GM18868 (cell line): Measurements from ENCODE around the gene KCNK10.

Experiments used
- ATAC-seq: cut with Tn5 transposase; IDR thresholded peaks from one replicate; pipeline ENCODE4 v1.9.1; 2021; ENCODE audit warnings: mild to moderate bottlenecking, moderate library complexity; ENCODE audit not compliant: unreplicated experiment

KCNK10 gene

DNA sequence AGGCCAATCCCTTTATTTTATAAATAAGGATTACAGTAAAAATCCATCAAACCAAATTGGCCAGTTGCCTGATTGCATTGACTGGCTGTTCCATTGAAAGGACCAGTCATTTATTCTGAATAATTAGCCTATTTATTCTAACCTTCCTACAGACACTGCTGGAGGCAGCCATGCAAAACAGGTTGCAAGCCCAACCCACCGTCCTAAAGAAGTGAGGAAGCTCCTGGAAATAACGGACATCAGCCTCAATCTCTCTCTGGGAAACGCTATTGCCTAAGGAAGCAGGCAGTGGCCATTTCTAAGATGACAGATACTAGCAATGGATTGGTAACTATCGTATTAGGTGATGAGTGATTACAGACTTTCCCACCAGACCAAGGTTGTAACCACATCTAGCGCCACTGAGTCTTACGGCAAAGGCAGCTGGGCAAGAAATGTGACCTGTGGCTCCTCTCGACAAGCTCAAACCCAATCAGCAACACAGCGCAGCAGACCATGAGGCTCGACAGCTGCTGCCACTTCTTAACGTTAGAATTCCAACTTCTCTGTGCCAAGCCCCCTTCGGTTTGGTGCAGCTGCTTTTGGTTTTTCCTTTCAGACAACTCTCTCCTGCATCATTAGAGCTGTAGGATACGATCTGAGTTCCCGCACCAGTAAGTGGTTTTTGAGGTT lies 134.2 kb downstream of the KCNK10 start:
- ATAC-seq, result peak; percentile 75

DNA sequence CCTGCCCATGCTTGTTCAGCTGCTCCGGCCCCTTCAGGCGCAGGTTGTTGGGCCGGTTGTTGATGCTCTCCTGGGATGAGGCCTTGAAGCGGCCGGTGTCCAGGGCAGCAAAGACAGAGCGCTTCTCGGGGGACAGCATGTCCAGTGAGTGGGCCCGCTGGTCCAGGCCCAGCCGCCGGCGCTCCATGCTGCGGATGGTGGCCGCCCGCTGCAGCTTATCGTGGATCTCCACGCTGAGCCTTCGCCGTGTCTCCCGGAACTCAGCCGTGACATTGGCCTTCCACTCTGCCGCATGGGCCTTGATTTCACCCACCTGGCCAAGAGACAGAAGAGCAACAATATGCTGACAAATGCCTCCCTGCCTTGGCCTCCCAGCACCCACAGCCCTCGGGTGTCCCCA lies 137.2 kb downstream of the KCNK10 start:
- ATAC-seq, result no peak

GRCh38 chr14:88184956-88185355 lies 138.1 kb downstream of the KCNK10 start:
- no peak for ATAC-seq

DNA sequence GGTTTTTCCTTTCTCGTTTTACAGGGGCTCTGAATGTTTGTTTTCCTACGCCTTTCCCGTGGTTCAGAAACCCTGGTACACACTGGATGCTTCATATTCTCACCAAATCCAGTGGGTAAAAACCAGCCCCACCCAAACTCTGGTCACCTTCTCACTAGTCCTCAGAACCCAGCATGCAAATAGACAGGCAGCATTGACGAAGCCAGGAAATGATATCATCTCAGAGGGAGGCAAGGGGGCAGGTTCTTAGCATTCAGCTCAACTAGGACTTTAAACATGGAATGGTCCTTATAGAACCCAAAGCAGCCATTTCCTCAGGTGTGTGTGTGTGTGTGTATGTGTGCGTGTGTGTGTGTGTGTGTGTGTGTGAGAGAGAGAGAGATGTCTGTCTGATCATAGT lies 142.0 kb downstream of the KCNK10 start:
- peak; percentile 66 for ATAC-seq

GRCh38 chr14:88179716-88180115 lies 143.4 kb downstream of the KCNK10 start:
- ATAC-seq, result no peak

DNA sequence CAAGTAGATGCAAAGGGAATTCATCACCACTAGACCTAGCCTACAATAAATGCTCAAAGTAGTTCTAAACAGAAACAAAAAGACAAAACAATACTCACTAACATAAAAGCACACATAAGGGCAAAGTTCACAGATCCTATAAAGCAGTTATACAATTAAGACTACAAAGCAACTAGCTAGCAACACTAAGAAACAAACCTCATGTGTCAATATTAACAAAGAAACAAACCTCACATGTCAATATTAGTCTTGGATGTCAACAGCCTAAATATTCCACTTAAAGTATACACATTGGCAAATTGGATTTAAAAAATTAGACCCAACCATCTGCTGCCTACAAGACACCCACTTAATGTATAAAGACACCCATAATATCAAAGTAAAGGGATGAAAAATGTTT lies 152.7 kb downstream of the KCNK10 start:
- no peak for ATAC-seq

DNA sequence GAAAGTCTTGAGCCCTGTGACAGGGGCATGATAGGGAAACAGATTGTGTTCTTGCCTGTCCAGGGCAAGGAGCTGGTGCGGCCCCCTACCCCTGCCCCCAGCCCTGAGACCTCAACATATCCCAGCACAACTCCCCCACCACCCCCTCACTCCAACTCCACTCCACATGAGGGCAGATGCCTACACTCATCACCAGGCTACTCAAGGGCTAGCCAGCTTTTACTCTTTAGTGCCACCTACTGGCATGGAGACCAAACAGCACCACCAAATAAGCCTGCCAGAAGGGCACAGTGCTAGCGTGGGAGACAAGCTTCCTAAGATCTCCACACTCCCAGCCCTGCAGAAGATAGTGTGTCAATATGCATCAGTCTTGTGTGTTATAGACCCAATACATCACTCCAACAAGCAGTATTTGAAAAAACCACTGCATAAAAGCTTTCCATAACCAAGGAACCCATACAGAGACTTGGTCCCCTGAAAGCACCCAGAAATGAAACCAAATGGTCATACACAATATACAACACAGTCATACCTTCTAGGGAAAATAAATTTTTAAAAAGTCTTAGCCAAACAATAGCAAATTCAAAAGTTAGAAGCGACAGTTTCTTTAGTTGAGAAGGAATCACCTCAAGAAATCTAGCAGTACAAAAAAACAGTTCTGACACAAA lies 154.4 kb downstream of the KCNK10 start:
- peak; percentile 89 for ATAC-seq

DNA sequence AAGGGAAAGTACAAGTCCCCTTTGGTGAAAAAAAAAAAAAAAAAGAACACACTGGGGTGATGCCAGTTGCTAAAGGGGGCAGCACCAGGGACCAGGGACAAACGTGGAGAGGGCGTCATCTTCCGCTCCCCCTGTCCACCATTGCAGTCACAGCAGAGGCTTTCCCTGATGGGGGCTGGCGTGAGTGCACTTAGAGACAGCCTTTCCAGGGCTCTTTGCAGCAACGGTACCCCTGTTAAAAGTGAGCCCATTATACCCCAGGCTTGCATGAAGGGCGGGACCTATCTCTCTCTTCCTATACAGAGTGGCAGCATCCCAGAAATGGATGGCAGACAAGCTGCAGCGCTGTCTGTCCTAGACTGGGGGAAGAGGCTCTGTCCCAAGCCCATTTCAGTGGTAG lies 155.0 kb downstream of the KCNK10 start:
- ATAC-seq, result no peak

DNA sequence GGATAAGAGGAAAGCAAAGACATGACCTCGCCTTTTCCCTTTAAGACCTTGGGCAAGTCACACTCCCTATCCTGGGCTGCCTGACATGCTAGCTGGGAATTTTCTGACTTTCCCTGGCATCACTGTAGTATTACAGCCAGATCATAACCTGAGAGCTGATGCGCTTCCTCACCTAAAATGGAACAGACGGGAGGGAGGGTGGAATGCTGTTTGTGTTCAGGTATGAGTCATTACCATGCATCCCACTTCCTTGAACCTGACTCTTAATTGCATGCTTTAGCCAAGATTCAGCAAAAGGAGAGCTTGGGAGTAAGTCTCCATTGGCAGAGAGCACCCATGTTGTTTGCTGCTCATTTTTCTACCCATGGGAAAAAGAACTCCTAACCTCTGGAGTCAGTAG lies 156.5 kb downstream of the KCNK10 start:
- ATAC-seq, result no peak

GRCh38 chr14:88164906-88165534 lies 158.0 kb downstream of the KCNK10 start:
- peak; percentile 52 for ATAC-seq

DNA sequence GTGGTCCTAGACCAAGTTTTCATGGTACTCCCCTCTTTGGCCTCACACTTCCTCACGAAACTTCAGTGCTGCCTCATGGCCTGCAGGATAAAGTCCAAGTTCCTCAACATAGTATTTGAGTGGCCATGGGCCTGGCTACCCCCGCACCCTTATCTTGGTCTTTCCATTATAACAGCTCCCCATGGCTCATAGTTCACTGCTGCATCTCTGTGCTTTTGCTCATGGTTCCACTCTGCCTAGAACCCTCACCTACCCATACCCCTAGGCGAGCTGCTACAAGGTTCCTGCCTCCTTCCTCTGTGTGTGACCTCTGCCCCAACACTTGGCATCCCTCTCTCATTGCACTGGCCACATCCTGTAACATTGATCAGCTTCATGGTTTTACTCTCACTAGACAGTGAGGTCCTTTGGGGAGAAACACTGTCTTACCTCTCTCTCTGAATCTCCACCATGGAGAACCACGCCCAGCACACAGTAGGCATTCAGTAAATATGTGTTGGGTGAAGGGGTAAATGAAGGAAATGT lies 159.3 kb downstream of the KCNK10 start:
- no peak for ATAC-seq

- no peak for ATAC-seq
Observed at GRCh38 chr14:88156127-88156526, 166.9 kb downstream of the KCNK10 start.

DNA sequence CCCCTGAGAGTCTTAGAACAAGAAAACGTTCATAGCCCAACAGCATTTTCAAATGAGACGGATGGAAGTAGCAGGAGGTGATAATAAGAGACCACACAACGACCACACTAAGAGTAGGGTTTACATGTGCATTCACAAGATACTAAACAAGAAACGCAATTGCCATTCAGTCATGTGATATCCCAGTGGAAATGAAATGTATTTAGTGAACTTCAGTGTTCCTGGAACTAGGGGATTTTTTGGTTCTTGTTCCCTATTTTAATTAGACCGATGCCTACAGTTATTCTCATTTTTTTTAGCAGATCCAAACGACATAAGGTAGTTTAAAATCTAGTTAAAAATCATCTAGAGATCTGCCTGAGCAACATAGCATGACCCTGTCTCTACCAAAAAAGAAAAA lies 168.1 kb downstream of the KCNK10 start:
- ATAC-seq, result no peak

DNA sequence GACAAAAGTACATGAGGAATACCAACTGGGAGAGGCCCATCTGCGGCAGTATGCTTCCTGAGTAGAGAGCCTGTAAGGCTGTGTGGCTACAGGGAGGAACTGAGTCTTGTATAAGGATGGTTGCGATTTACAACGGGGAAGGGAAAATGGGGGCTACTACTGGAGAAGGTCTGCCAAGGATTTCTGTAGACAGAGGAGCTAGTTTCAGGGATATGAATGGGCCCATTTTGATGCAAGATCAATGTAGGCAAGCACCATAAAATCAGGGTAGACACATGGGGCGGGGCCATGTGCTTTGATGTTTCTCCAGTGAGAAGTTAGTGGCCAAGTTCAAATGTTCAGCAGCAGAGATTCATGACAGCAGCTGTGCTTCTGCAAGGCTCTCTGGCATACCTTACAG lies 168.7 kb downstream of the KCNK10 start:
- no peak for ATAC-seq

GRCh38 chr14:88146881-88147649 lies 176.0 kb downstream of the KCNK10 start:
- ATAC-seq, result no peak

- no peak for ATAC-seq
Observed at GRCh38 chr14:88143810-88144209, 179.3 kb downstream of the KCNK10 start.

- ATAC-seq, result no peak
Observed at GRCh38 chr14:88142997-88143396, 180.1 kb downstream of the KCNK10 start.

DNA sequence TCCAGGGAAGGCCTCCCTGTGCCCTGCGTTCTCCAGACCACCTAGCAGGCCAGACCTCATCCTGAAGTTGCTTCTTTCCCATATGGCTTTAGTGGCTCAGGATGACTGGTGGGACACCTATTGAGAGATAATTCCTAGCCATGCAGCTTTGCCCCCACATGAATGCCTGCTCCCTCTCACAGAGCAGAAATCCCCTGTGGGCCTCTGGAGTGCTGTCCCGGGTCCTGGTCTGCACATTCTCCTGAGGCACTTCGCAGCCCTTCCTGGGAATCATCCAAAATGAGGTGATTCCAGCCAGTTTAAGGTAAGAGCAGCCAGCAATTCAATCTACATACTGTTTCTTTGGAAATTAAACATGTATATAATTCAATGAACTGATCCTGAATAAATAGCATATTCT lies 182.2 kb downstream of the KCNK10 start:
- ATAC-seq, result no peak

DNA sequence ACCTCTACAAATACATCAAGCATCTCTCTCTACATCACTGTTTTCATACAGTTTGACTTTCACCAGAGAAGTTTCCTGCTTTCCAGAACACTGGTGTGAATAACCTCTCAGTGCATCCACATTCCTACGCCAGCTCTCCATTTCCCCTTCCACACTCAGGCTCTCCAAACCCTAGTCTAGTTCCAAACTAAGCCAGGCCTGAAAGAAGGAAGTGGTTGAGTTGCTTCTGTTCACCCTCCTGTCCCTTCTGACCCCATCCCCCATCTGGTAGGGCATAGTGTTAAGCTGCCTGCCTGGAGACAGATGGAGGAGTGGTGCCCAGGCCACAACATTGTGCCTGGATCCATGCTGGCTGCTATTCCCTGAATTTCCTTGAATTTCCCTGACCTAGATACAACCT lies 185.7 kb downstream of the KCNK10 start:
- no peak for ATAC-seq
